ENCODE measurements around the gene FUT7. TPM values are rescaled to one million over a fixed set of nuclear protein-coding genes. Genes with fewer than 3 reads are reported as not detected.

FUT7 gene
- total RNA-seq, 1 experiment from 2014 or later, result not detected

DNA sequence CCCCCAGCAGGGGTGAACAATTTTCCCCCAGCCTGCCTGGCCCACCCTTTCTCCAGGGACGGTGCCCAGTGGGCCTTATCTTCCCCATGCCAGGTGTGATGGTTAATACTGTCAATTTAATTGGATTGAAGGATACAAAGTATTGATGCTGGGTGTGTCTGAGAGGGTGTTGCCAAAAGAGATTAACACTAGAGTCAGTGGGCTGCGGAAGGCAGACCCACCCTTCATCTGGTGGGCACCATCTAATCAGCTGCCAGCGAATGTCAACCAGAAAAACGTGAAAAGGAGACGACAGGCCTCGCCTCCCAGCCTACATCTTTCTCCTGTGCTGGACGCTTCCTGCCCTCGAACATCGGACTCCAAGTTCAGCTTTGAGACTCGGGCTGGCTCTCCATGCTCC lies 5.6 kb upstream of the FUT7 start:
- Mint-ChIP-seq H3K27me3 (ENCODE audit: low read depth) (peaks cover 17% of the 10 kb centered on the region), H3K36me3 (ENCODE audit: insufficient read depth in 1 of 3, low read depth in 3 of 3) (peaks cover 0 to 14% (median 5%) of the 10 kb centered on the region in 3 experiments; a peak in 5 of 7 replicates), H3K9me3 (no peaks in the 10 kb centered on the region), H3K4me1 (no peaks in the 10 kb centered on the region; a peak in 1 of 4 replicates), H3K27ac (no peak overlapping the region), H3K4me3 (no peak overlapping the region)
- Histone ChIP-seq H3K4me1 (ENCODE audit: insufficient read depth, low read length) (no peaks in the 10 kb centered on the region), H4K8ac (replicated peaks; ENCODE audit: insufficient read length, low read depth, low read length) (no peak overlapping the region), H3K79me2 (ENCODE audit: insufficient read depth, low read length) (no peaks in the 10 kb centered on the region), H2BK5ac (ENCODE audit: insufficient read length, low read length) (no peak overlapping the region), H3K4ac (ENCODE audit: low read depth, low read length) (no peak overlapping the region), H3K18ac (ENCODE audit: insufficient read length, low read depth, low read length) (no peak overlapping the region), H3K4me2 (ENCODE audit: insufficient read depth, insufficient read length, low read length) (no peak overlapping the region), H3T11ph (ENCODE audit: low read length) (no peak overlapping the region), H3K23me2 (ENCODE audit: insufficient read length, low read depth, low read length, poor library complexity, severe bottlenecking) (no peaks in the 10 kb centered on the region), H3K27me3 (ENCODE audit: insufficient read depth, low read length) (no peaks in the 10 kb centered on the region), H2BK120ac (ENCODE audit: low read depth, low read length, poor library complexity, severe bottlenecking) (no peak overlapping the region), H4K20me1 (ENCODE audit: control insufficient read depth, insufficient read depth, insufficient read length) (no peaks in the 10 kb centered on the region), H3K27ac (ENCODE audit: insufficient read length, low read depth, low read length) (no peak overlapping the region), H3K23ac (ENCODE audit: insufficient read length, low read depth, low read length) (no peak overlapping the region), H3K79me1 (ENCODE audit: insufficient read depth, low read depth, low read length, poor library complexity, severe bottlenecking) (no peaks in the 10 kb centered on the region), H3K9ac (ENCODE audit: extremely low read depth, insufficient read length, low read length) (no peak overlapping the region), H4K5ac (ENCODE audit: insufficient read length, low read depth, low read length) (no peak overlapping the region), H2BK15ac (ENCODE audit: low read depth, low read length) (no peak overlapping the region), H2BK12ac (ENCODE audit: insufficient read length, low read depth, low read length) (no peak overlapping the region), H2AK5ac (ENCODE audit: insufficient read length, low read length) (no peak overlapping the region), H3K9me3 (ENCODE audit: control insufficient read depth, low read depth, low read length) (no peaks in the 10 kb centered on the region), H4K91ac (ENCODE audit: insufficient read length, low read depth, low read length) (no peak overlapping the region), H3K14ac (ENCODE audit: insufficient read depth, low read length) (no peak overlapping the region), H3K56ac (ENCODE audit: insufficient read length, low read depth, low read length) (no peak overlapping the region), H2BK20ac (ENCODE audit: low read depth, low read length, poor library complexity, severe bottlenecking) (no peak overlapping the region), H2AFZ (ENCODE audit: low read length) (no peak overlapping the region)
- WGBS (ENCODE audit: extremely low coverage, insufficient read length, low lambda C conversion rate), result no CpG with 5 or more reads among the region's 10 CpGs
- TF ChIP-seq, protein P1, sequence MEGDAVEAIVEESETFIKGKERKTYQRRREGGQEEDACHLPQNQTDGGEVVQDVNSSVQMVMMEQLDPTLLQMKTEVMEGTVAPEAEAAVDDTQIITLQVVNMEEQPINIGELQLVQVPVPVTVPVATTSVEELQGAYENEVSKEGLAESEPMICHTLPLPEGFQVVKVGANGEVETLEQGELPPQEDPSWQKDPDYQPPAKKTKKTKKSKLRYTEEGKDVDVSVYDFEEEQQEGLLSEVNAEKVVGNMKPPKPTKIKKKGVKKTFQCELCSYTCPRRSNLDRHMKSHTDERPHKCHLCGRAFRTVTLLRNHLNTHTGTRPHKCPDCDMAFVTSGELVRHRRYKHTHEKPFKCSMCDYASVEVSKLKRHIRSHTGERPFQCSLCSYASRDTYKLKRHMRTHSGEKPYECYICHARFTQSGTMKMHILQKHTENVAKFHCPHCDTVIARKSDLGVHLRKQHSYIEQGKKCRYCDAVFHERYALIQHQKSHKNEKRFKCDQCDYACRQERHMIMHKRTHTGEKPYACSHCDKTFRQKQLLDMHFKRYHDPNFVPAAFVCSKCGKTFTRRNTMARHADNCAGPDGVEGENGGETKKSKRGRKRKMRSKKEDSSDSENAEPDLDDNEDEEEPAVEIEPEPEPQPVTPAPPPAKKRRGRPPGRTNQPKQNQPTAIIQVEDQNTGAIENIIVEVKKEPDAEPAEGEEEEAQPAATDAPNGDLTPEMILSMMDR (conservative IDR thresholded peaks at IDR 0.05), result no peak
- DNase-seq, result no peak

All from H9 (cell line).